Middle frontal gyrus (tissue), 1 donor: ENCODE data around the gene CCR5.

Experiments used
- DNase-seq: peaks from one replicate; pipeline ENCODE4 v3.0.0-alpha.2; 2015; ENCODE audit warnings: low spot score; ENCODE audit errors: extremely low spot score

CCR5 gene

GRCh38 chr3:46406788-46407611 lies 36.3 kb downstream of the CCR5 start, which contains the start of the genes CCR5AS and CCRL2:
CCR5AS (minus strand) TSS chr3:46407066.
CCRL2 (plus strand) TSS chr3:46407259; CDS start chr3:46408080, 821 bp downstream.
- no peak for DNase-seq

GRCh38 chr3:46407970-46408369 lies 37.2 kb downstream of the CCR5 start:
- no peak for DNase-seq

DNA sequence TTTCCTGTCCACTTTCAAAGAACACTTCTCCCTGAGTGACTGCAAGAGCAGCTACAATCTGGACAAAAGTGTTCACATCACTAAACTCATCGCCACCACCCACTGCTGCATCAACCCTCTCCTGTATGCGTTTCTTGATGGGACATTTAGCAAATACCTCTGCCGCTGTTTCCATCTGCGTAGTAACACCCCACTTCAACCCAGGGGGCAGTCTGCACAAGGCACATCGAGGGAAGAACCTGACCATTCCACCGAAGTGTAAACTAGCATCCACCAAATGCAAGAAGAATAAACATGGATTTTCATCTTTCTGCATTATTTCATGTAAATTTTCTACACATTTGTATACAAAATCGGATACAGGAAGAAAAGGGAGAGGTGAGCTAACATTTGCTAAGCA lies 38.1 kb downstream of the CCR5 start:
- DNase-seq, result no peak

GRCh38 chr3:46409739-46410489 lies 39.2 kb downstream of the CCR5 start:
- DNase-seq, result no peak

DNA sequence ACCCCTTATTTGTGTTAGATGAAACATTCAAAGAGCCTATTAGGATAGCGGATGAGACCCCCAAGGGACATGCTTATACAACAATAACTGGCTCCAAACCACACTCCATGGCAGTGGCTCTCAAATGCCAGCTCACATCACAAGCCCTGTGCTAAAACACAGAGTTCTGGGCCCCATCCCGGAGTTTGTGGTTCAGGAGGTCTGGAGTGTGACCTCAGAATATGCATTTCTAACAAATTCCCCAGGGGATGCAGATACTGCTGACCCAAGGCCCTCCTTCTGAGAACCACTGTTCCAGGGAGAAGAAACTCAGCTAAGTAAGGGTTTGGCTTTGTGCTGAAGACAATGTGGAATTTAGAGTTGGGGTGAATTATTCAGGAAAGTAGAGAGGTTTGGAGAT lies 39.9 kb downstream of the CCR5 start:
- no peak for DNase-seq

DNA sequence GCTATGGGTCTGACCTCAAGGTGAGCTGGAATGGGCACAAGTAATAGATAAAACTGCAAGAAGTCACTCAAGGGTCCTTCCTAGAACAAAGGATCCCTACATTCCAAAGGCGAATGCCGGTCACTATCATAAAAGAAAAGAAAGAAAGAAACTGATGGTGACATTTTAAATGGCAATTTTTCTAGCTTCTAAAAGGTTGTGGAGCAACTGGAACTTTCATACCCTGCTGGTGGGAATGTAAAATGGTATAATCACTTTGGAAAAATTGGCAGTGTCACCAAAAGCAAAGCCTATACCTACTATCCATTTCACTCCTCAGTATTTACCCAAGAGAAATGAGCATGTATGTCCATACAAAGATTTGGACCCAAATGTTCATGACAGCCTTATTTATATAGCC lies 40.5 kb downstream of the CCR5 start:
- DNase-seq, result no peak

DNA sequence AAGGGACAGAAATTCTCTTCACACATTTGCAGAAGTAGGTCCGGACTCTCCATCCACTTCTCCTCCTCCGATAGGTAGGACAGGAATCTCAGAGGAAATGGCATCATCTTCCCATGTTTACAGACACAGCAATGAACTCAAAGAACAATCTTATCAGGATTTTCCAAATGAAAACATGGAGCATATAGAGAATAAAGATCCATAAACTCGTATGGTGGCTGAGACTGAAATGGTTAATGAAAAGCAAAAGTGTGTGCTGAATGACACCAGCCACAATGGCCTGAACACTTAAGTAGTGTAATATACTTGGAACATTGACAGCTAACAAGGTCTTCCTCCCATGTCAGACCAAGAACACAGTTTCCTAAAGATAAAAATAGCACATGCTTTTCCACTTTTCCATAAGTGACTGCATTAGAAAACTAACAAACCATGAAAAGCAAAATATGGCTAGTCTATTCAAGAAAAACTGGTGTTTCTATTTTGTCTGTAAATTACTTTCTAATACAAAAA lies 42.1 kb downstream of the CCR5 start:
- DNase-seq, result no peak

DNA sequence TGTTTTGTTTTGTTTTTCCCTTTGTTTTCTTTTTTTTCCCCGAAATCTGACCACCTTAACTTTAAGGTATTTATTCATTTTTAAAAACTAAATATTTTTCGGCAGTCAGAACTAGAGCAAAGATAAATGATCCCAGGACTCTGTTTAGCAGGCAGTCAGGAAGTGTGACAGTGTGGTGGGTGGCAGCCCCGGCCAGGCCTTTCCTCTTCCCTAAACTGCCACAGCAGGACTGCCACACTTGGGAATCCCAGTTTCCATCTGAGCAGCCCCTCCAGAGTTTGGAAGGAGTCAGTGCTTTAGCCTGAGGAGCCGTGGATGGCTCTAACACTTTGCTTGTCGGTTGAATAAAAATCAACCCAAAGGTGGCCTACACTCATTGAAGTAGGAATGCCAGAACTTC lies 43.2 kb downstream of the CCR5 start:
- no peak for DNase-seq

DNA sequence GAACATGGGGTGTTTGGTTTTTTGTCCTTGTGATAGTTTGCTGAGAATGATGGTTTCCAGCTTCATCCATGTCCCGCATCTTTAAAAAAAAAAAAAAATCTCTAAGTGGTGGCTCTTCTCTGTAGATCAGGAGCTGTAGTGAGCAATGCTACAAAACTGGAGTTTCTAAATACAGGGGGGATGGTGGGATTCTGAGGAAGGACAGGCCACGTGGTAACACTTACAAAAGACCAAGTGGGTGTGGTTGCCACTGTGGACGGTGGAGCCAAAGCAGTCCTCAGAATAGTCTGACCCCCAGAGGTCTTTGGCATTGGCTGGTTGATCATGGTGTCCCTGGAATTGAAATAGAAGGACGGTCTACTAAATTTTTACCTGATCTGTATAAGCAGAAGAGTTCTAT lies 44.0 kb downstream of the CCR5 start:
- no peak for DNase-seq

DNA sequence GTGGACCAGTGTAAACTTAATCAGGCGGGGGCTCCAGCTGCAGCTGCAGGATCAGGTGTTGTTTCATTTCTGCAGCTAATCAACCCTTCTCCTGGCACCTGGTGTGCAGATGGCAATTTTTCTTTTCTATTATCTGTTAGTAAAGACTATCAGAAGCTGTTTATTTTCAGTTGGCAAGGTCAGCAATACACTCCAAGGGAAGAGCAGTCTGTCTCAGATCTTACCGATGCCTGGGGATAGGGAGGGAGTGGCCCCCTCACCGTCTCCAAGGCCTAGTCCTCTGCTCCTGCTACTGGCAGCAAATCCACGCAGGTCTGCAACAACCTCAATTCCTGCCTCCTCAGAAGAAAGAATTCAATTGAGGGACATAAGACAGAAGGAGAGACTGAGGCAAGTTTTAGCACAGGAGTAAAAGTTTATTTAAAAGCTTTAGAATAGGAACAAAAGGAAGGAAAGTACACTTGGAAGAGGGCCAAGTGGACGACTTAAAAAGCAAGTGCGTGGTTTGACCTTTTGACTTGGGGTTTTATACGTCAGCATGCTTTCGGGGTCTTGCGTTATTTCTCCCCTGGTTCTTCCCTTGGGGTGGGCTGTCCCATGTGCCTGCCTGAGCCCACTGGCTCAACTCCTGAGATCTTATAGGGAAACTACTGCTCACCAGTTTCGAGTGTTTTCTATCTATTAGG lies 45.5 kb downstream of the CCR5 start:
- no peak for DNase-seq

DNA sequence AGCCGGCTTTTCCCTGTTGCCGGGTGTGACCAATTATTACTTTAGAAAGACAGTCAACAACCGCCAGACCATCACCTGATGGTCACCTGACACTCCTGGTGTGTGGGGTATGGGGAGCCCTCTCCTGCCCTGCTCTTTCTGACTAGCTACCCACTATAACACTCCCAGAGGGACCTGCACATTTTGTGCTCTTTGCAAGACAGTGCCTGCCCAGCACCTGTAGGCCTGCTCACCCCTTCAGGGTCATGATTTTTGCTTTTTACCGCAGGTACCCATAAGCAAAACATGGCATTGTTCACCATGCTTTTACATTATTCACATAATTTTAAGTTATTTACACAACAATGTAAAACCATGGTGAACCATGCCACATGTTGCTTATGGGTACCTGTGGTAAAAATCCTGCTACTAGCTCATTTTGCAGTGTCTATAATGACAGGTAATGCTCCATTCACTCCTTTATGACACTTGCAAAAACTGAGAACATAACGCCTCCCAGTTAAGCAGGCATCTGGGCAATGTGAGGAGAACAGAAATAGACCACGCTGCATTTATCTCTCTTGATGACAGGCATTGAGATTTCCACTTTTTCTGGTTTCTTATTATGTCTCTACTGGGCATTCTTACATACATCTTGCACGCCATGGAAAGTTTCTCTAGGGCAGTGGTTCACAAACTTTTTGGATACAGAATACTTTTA lies 46.2 kb downstream of the CCR5 start:
- no peak for DNase-seq

DNA sequence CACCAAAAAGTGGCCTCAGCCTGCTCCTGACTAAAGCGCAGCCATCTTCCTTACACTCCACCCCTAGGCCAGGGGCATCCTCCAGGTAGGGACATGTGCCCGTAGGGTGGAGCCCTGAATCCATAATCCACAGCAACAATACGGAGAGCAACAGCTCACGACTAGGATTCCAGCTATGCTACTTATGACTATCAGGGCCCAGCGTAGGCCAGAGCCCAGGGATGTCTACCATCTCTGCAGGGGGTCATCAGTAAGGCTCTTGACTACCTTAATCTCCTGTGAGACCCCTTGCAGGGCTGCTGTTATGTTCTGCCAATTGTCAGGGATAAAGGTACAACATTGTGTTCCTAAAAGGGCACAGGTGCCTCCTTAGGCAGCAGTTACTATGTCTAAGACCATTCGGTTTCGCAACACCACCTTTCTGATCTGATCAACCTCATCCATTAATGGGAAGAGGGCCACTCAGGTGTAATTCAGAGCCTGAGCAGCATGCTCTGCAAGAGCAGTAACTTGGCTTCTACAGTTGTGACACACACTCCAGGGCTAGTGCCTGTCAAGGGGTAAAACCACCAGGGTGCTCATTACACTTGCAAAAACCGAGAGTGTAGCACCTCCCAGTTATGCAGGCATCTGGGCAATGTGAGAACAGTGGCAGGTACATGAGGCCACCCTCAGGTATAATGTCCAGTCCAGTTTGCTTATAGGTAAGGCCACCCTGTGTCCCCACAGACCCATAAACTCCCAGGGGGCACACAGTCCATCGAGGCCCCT lies 47.3 kb downstream of the CCR5 start:
- DNase-seq, result no peak

GRCh38 chr3:46419816-46420215 lies 49.1 kb downstream of the CCR5 start:
- DNase-seq, result no peak

DNA sequence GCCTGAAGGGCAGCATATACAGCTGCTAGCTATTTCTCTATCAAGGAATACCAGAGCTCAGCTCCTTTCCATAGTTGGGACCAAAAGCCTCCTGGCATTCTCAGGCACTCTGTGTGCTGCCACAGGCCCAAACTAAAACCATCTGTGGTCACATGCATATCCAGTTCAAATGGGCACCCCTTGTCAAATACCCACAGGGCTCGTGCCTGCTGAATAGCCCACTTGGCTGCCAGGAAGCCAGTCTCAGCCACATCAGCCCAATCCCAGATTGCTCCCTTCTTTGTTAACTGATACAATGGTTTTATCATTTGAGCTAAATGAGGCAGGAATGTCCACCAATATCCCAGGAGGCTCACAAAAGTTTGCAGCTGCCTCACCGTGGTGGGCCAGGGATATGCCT lies 50.2 kb downstream of the CCR5 start:
- no peak for DNase-seq

DNA sequence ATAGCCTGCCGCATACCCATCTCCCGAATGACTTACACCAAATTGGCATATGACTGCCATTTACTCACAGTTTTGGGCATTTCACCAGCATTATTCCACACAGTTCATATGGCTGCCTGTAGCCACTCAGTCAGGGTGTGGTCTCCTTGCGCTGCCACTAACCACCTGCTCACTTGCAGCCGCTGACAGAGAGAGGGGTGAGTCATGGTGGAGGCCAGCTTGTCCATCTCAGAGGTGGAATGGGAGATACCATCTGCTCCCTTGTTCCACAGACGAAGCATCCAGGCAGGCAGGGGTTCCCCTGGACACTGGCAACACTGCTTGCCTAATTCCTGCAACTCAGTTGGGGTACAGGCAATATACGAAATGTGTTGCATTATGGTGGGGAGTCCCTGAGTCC lies 51.9 kb downstream of the CCR5 start:
- DNase-seq, result no peak

GRCh38 chr3:46423588-46423987 lies 52.8 kb downstream of the CCR5 start:
- no peak for DNase-seq
